Stomach (tissue), 9 donors: ENCODE measurements around the gene SLC17A2. TPM values are rescaled to one million over a fixed set of nuclear protein-coding genes. Genes with fewer than 3 reads are reported as not detected.
"Not testable (repeated sequence)": the region's sequence is repeated elsewhere in the genome, so short reads cannot be mapped to it uniquely, and the experiment has no call there.

Experiments
- DNase-seq, 2 donors: peaks; one replicate each; pipeline versions ENCODE4 v3.0.0 to v3.0.0-alpha.2; 2013 to 2019
- H3K27ac ChIP-seq, 5 donors: fragments of 200-600 bp in 4 of 5; sonication (generic) in 4 of 5; one replicate each; pipeline ENCODE4 v1.5.1; 2013 to 2019; ENCODE audit warnings: mild to moderate bottlenecking in 1 of 5, moderate library complexity in 1 of 5
- H3K27me3 ChIP-seq, 3 donors: fragments of 200-600 bp; sonication (generic); one replicate each; pipeline ENCODE4 v1.5.1; 2017 to 2019; ENCODE audit warnings: mixed run types in 1 of 3
- H3K36me3 ChIP-seq, 4 donors: fragments of 200-600 bp; sonication (generic); 1 replicate in 3 of 4; 2 replicates in 1 of 4; pipeline ENCODE4 v1.5.1; 2016 to 2019
- H3K4me1 ChIP-seq, 4 donors: fragments of 200-600 bp; sonication (generic); one replicate each; pipeline ENCODE4 v1.5.1; 2016 to 2019
- H3K4me3 ChIP-seq, 4 donors: fragments of 200-600 bp; sonication (generic) in 3 of 4; one replicate each; pipeline ENCODE4 v1.5.1; 2016 to 2019; ENCODE audit warnings: mild to moderate bottlenecking in 1 of 4
- H3K9me3 ChIP-seq, 4 donors: fragments of 200-600 bp; sonication (generic); one replicate each; pipeline ENCODE4 v1.5.1; 2016 to 2019
- EP300 ChIP-seq: sonication (generic); formaldehyde crosslinking; IDR thresholded peaks from one replicate; pipeline ENCODE4 v1.6.1; 2017; ENCODE audit warnings: antibody characterized with exemption
- POLR2A ChIP-seq, 4 donors: fragments of 450-650 bp; IDR thresholded peaks; one replicate each; pipeline ENCODE4 v1.6.1; 2016; ENCODE audit warnings: antibody characterized with exemption in 4 of 4, control low read depth in 2 of 4, mild to moderate bottlenecking in 1 of 4, moderate library complexity in 1 of 4
- POLR2AphosphoS5 ChIP-seq, 3 donors: sonication (generic); formaldehyde crosslinking; IDR thresholded peaks; one replicate each; pipeline ENCODE4 v1.6.1; 2016; ENCODE audit warnings: antibody characterized with exemption in 3 of 3
- WGBS, 5 donors: extraction: QIAGEN DNeasy Blood & Tissue Kit in 3 of 5; methylation state at CpG; one replicate each; pipeline versions ENCODE4 v1.1.5 to v1.1.7; 2013 to 2018; 5-methylcytosine and 5-hydroxymethylcytosine counted together
- intact Hi-C: fragments of 100-400 bp; cut with DNase I; formaldehyde crosslinking; loops from one replicate; pipeline ENCODE4 v1.15.1; 2023; ENCODE audit warnings: low total_unique reads
- polyA plus RNA-seq, 3 donors: library from polyadenylated mRNA; stranded (reverse); fragments of 200-250 nt; gene quantifications; one replicate each; pipeline ENCODE4 v1.2.3, GENCODE V29; 2013
- total RNA-seq, 5 donors: library from RNA; depleted of rRNA; stranded (reverse); fragments of >200 nt; gene quantifications; one replicate each; pipeline versions ENCODE4 v1.1.0 to v1.2.3, GENCODE V29; 2014 to 2016
- TF ChIP-seq, protein P1 (sequence below), 7 experiments: fragments of 450-650 bp in 4 of 7; fragments of 200-600 bp in 3 of 7; sonication (generic) in 3 of 7; IDR thresholded peaks; one replicate each; pipeline ENCODE4 v1.5.1; 2016 to 2019; ENCODE audit warnings: antibody characterized with exemption in 7 of 7, control low read depth in 2 of 7, mild to moderate bottlenecking in 1 of 7
- donor health status: healthy with polysubstance abuse.
- donor health status: Bipolar disorder and iron deficiency.
- donor health status: healthy.

SLC17A2 gene
- total and polyA plus RNA-seq, 8 donors: not detected

DNA sequence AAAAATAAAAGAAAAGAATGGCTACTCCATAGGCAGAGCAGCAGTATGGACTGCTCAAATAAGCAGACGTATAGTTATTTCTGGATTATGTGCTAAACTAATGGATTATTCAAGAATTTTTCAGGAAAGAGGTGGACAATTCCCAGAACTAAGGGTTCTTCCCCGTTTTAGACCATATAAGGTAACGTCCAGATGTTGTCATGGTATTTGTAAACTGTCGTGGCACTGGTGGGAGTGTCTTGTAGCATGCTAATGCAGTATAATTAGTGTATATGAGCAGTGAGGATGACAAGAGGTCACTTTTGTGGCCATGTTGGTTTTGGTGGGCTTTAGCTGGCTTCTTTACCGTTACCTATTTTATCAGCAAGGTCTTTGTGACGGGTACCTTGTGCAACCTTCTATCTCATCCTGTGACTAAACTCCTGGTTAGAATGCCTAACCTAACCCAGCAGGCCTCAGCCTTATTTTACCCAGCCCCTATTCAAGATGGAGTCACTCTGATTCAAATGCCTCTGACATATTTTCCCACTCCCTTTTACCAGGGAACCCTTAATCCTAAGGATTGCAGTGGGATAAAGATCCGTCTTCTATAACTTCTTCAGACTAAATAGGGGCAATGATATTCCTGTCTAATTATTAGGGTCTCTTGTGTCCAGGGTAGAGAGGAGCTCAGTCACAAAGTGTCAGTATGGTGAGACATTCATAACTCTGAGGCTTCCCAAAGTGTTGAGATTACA lies 21.0 kb upstream of the SLC17A2 start:
- Histone ChIP-seq H3K4me3 (no peak overlapping the region), H3K36me3 (no peaks in the 10 kb centered on the region), H3K27ac (no peak overlapping the region), H3K9me3 (no peaks in the 10 kb centered on the region), H3K4me1 (no peaks in the 10 kb centered on the region), H3K27me3 (no peaks in the 10 kb centered on the region)
- 64 to 90% (median 79%) methylated on average over 7 of the region's 7 CpGs for WGBS, 5 donors
- DNase-seq: no peak
- no peak for TF ChIP-seq EP300
- TF ChIP-seq, protein P1, sequence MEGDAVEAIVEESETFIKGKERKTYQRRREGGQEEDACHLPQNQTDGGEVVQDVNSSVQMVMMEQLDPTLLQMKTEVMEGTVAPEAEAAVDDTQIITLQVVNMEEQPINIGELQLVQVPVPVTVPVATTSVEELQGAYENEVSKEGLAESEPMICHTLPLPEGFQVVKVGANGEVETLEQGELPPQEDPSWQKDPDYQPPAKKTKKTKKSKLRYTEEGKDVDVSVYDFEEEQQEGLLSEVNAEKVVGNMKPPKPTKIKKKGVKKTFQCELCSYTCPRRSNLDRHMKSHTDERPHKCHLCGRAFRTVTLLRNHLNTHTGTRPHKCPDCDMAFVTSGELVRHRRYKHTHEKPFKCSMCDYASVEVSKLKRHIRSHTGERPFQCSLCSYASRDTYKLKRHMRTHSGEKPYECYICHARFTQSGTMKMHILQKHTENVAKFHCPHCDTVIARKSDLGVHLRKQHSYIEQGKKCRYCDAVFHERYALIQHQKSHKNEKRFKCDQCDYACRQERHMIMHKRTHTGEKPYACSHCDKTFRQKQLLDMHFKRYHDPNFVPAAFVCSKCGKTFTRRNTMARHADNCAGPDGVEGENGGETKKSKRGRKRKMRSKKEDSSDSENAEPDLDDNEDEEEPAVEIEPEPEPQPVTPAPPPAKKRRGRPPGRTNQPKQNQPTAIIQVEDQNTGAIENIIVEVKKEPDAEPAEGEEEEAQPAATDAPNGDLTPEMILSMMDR (IDR thresholded peaks at IDR 0.05): no peak
- TF ChIP-seq POLR2A (IDR thresholded peaks at IDR 0.05): no peak
- no peak for TF ChIP-seq POLR2AphosphoS5 (IDR thresholded peaks at IDR 0.05)
- intact Hi-C loops: no loop called here

DNA sequence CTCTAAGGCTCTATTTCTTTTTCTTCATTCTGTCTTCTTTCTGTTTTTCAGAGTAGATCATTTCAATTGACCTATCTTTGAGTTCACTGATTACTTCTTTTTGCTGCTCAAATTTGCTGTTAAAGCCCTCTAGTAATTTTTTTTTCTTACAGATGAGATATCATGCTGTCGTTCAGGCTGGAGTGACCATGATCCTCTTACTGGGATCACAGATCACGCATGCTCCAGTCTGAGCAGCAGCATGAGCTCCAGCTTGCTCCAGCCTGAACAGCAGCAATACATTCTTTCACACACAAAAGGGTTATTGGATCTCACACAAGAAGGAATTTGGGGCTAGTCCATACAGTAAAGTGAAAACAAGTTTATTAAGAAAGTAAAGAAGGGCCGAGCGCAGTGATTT lies 19.8 kb upstream of the SLC17A2 start:
- no peaks in the 10 kb centered on the region for H3K9me3 ChIP-seq
- H3K27me3 ChIP-seq: no peaks in the 10 kb centered on the region
- intact Hi-C loops: no loop called here
- 72 to 88% (median 84%) methylated on average over 4 of the region's 4 CpGs for WGBS, 5 donors
- no peak for TF ChIP-seq POLR2A (IDR thresholded peaks at IDR 0.05)
- no peak for TF ChIP-seq POLR2AphosphoS5 (IDR thresholded peaks at IDR 0.05)
- TF ChIP-seq EP300: no peak
- TF ChIP-seq, protein P1 (IDR thresholded peaks at IDR 0.05): no peak
- H3K27ac ChIP-seq: no peak overlapping the region
- no peak for DNase-seq
- no peaks in the 10 kb centered on the region for H3K36me3 ChIP-seq
- H3K4me3 ChIP-seq: no peak overlapping the region
- H3K4me1 ChIP-seq: no peaks in the 10 kb centered on the region

DNA sequence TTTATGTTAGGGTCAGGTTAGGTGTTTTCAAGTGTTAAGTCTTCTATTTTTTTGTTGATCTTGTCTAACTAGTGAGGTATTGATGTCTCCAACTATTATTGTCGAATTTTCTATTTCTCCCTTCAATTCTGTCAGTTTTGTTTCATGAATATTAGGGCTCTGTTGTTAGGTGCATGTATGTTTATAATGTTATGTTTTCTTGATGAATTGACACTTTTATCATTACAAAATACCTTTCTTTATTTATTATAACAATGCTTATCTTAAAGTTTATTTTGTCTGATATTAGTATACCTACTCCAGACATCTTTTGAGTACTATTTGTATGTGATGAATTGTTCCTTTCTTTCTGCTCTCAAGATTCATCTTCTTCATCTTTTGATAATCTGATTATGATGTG lies 19.2 kb upstream of the SLC17A2 start:
- H3K27me3 ChIP-seq: no peaks in the 10 kb centered on the region
- H3K4me3 ChIP-seq: no peak overlapping the region
- H3K36me3 ChIP-seq: no peaks in the 10 kb centered on the region
- H3K27ac ChIP-seq: no peak overlapping the region
- intact Hi-C loops: loop anchor here (10.0 kb wide), 1 partner anchor 515 kb away; no protein-coding TSS in a partner anchor
- WGBS, 5 donors: 85 to 97% (median 92%) methylated on average over 1 of the region's 1 CpG
- H3K9me3 ChIP-seq: no peaks in the 10 kb centered on the region
- TF ChIP-seq POLR2A (IDR thresholded peaks at IDR 0.05): no peak
- no peaks in the 10 kb centered on the region for H3K4me1 ChIP-seq
- DNase-seq: no peak

DNA sequence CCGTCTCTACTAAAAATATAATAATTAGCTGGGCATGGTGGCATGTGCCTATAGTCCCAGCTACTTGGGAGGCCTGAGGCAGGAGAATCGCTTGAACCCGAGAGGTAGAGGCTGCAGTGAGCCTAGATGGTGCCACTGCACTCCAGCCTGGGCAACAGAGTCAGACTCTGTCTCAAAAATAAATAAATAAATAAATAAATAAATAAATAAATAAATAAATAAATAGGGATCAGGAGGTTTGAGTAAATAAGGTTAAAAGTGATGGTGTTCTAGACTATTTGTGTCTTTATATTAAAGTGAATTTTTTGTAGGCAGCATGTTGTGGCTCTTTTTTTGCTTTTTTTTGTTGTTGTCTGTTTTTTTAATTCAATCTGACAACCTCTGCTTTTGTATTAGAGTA lies 17.0 kb upstream of the SLC17A2 start:
- not testable (repeated sequence) for H3K36me3 ChIP-seq, H3K4me3 ChIP-seq, H3K4me1 ChIP-seq, H3K27ac ChIP-seq, H3K9me3 ChIP-seq, H3K27me3 ChIP-seq, DNase-seq
- intact Hi-C loops: loop anchor here (10.0 kb wide), 1 partner anchor 513 kb away; no protein-coding TSS in a partner anchor
- 94 to 98% (median 97%) methylated on average over 3 of the region's 3 CpGs for WGBS, 5 donors

DNA sequence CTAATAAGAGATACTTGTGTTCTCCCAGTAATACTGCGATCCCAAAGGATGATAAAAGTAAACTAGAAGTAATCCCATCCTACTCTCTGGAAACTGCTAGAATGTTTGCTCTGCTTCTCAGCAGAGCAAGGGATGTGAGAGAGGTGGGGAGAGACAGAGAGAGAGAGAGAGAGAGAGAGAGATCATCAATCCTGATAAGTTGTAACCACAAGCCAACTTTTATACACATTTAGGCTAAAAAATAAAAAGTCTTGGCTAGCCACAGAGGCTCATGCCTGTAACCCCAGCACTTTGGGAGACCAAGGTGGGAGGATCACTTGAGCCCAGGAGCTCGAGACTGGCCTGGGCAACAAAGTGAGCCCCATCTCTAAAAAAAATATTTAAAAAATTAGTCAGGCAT lies 16.1 kb upstream of the SLC17A2 start:
- intact Hi-C loops: loop anchor here (10.0 kb wide), 1 partner anchor 512 kb away; no protein-coding TSS in a partner anchor

DNA sequence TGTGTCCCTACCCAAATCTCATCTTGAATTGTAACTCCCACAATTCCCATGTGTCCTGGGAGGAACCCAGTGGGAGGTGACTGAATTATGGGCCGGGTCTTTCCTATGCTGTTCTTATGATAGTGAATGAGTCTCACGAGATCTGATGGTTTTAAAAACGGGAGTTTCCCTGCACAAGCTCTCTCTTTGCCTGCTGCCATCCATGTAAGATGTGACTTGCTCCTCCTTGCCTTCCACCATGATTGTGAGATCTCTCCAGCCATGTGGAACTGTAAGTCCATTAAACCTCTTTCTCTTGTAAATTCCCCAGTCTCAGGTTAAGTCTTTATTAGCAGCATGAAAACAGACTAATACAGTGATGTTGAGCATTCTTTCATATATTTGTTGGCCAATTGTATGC lies 15.2 kb upstream of the SLC17A2 start:
- intact Hi-C loops: loop anchor here (10.0 kb wide), 1 partner anchor 511 kb away; no protein-coding TSS in a partner anchor
- not testable (repeated sequence) for H3K4me3 ChIP-seq, H3K27me3 ChIP-seq, DNase-seq, H3K9me3 ChIP-seq, H3K36me3 ChIP-seq, H3K27ac ChIP-seq, H3K4me1 ChIP-seq
- 92 to 98% (median 97%) methylated on average over 3 of the region's 3 CpGs for WGBS, 5 donors

More for the DNA sequence above, 16.1 kb upstream of the SLC17A2 start:
- Histone ChIP-seq H3K4me1 (no peaks in the 10 kb centered on the region), H3K36me3 (no peaks in the 10 kb centered on the region), H3K27me3 (no peaks in the 10 kb centered on the region), H3K27ac (no peak overlapping the region), H3K9me3 (no peaks in the 10 kb centered on the region), H3K4me3 (no peak overlapping the region)
- TF ChIP-seq POLR2A (IDR thresholded peaks at IDR 0.05) (no peak), EP300 (no peak), POLR2AphosphoS5 (IDR thresholded peaks at IDR 0.05) (no peak)
- TF ChIP-seq, protein P1 (IDR thresholded peaks at IDR 0.05): no peak
- DNase-seq: no peak
- WGBS, 5 donors: 79 to 93% (median 86%) methylated on average over 2 of the region's 2 CpGs
